Fibroblast of skin of right quadriceps (primary cell): ENCODE results near the gene LAMA5.

Experiments
- DNase-seq: peaks from one replicate; pipeline ENCODE4 v3.0.0-alpha.2; 2013

LAMA5 gene, protein sequence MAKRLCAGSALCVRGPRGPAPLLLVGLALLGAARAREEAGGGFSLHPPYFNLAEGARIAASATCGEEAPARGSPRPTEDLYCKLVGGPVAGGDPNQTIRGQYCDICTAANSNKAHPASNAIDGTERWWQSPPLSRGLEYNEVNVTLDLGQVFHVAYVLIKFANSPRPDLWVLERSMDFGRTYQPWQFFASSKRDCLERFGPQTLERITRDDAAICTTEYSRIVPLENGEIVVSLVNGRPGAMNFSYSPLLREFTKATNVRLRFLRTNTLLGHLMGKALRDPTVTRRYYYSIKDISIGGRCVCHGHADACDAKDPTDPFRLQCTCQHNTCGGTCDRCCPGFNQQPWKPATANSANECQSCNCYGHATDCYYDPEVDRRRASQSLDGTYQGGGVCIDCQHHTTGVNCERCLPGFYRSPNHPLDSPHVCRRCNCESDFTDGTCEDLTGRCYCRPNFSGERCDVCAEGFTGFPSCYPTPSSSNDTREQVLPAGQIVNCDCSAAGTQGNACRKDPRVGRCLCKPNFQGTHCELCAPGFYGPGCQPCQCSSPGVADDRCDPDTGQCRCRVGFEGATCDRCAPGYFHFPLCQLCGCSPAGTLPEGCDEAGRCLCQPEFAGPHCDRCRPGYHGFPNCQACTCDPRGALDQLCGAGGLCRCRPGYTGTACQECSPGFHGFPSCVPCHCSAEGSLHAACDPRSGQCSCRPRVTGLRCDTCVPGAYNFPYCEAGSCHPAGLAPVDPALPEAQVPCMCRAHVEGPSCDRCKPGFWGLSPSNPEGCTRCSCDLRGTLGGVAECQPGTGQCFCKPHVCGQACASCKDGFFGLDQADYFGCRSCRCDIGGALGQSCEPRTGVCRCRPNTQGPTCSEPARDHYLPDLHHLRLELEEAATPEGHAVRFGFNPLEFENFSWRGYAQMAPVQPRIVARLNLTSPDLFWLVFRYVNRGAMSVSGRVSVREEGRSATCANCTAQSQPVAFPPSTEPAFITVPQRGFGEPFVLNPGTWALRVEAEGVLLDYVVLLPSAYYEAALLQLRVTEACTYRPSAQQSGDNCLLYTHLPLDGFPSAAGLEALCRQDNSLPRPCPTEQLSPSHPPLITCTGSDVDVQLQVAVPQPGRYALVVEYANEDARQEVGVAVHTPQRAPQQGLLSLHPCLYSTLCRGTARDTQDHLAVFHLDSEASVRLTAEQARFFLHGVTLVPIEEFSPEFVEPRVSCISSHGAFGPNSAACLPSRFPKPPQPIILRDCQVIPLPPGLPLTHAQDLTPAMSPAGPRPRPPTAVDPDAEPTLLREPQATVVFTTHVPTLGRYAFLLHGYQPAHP (N-terminal part only)

DNA sequence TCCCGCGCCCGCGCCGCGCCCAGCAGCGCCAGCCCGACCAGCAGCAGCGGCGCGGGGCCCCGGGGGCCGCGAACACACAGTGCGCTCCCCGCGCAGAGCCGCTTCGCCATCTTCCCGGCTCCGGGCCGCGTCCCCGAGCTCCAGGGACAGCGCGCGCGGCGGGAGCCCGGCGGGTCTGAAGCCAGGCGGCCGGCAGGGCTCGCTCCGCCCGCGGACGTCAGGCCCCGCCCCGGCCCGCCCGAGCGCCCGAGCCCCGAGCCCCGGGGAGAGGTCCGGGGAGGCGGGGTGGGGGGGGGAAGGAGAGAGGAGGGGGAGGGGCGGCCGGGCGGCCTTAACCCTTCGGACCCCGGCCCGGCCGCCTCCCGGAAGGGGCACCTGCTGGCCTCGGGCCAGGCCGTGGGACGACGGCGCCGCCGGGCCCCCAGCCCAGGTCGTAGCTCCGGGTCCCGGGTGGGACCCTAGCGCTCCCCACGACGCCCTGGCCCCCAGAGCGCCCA lies at the start of gene LAMA5:
Gene LAMA5 (minus strand): TSS at position 177 of the 497 bp plus-strand sequence. CDS start 67 bp downstream, at position 110.
- DNase-seq, result no peak

DNA sequence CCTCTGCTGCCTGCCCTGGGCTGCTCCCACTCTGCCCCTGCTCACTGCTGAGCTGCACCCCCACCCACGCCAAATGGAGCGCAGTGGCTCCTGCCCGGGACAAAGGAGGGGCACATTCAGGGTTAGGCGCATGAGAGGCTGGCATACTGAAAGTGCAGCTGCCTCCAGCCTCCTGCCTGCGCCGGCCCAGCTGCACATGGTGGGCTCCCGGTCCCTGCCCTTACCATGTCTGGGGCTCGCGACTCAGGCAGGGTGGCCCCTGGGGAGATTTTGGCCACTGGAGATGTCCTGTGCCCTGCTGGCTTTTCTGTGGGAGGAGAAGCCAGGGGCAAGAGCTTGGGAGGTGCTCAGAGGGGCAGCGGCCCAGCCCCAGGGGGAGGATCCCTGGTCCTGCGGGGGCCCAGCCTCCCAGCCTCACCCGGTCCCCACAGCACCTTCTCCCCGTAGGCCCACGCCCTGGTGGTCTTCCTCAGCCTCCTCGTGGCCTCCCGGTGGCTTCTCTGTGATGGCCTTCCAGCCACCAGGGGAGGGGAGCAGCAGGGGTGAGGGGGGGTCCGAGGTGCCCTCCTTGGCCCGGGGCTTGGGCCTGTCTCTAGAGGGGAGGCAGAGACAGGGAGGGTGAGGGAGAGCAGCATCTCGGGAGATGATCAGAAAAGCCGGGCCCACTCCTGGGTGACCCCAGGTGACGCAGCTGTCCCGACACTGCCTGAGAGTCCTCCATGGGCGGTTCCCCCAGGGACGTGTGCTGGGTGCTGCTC lies 48.4 kb upstream of the LAMA5 start:
- no peak for DNase-seq

DNA sequence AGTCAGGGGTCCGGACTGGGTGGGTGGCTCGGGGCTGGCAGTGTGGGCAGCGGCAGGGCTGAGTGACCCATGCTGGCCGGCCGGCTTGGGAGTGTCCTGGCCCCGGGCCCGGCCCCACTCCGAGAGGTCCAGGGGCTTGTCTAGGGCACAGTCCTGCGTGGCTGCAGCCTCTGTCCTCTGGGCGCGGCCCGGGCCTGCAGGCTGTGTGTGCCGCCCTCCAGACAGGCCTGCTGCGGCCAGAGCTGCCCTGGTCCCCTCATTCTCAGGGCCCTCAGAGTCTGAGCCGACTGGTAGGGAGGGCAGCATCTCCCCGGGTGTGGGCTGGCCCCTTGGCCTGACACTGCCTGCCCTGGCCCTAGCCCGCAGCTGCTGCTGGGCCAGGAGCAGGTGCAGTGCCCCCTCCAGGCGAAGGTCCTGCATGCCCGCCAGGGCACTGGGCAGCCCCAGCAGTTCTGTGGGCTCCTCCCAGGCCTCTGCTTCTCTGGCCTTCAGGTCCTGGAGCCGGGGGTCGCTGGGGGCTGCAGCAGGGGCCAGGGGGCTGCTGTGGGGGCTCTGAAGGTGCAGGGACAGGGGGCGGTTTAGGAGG lies 46.9 kb upstream of the LAMA5 start:
- no peak for DNase-seq

DNA sequence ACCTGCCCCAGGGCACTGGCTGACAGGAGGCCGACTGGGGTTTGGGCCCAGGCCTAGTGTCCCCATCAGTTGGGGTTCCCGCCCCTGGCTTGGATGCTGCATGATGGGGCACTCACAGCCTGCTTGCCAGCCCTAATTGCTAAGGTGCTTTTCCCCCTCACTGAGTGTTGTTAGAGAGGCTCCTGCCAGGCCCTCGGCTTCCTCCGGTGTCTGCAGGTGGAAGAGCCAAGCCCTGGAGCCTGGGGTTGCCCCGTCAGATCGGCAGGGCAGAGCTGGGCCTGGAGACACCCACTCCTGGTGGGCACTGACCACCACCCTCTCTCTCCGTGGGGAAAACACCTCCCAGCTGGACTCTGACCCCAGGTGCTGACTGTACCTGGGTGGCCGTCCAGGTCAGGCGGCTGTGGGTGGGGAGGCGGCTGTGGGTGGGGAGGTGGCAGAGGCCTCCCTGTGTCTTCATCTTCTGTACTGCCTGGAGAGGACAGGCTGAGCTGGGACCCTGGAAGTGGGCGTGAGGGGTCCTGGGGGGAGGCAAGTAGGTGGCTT lies 46.0 kb upstream of the LAMA5 start:
- DNase-seq, result no peak

DNA sequence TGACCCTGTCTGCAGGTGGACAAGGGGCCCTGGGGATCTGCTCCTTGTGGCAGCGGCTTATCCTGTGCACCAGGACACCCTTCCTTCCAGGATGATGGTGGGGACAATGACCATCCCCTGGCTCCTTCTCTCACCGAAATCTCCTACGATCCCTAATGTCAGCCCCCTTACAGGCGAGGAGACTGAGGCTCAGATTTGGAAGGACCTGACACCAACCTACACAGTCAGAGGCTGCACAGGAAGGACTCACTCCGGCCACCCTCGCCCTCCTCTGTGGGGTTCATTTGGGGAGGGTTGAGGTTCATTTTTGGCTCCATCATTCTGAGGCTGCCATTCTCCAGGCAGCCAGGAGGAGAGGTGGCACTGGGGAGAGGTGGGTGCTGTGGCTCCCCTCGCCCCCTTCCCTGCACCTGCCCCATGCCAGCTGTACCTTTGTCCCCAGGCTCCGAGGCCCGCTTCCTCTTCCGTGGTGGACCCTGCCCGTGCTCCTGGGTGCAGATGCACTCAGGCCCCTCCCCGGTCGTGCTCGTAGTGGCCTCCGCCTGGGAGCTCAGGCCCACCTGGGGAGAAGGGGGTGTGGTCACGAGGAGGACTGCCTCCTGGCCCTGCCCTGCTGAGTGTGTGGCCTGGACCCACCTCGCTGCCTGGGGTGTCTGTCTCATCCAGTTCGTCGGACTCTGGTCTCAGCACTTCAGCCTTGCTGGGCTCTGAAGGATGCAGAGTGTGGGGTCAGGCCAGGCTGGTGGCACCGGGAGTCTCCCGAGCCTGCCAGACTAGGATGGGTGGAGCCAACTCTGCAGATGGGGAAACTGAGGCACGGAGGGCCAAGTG lies 45.3 kb upstream of the LAMA5 start:
- DNase-seq, result no peak

DNA sequence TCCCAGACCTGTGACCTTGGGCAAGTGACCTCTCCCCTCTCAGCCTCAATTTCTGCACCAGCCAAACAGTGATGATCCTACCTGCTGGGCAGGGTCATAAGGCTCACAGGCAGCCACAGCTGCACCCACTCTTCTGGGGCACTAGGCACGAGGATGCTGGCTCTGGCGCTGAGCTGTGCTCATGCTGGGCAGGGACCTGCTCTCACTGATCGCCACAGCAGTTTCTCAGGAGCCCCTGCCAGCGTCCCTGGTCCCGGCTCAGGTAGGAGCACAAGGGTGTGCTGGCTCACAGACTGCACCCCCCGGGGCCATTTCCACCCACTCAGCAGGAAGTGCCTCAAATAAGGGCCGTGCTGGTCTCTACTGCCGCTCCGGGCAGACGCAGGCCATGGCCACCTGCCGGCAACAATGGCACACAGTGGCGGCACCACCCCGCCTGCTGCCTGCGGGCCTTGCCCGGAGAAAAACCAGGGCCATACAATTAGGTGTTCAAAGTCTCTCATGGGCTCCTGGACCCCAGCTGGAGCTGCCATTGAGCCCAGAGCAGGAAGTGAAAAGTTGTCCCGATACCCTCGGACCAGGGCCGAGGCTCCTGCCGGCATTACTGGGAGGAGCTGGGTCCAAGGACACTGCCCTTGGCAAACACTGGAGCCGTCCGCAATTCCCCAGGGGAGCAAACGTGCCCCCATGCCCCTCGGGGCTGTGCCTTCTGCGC lies 44.5 kb upstream of the LAMA5 start:
- no peak for DNase-seq

DNA sequence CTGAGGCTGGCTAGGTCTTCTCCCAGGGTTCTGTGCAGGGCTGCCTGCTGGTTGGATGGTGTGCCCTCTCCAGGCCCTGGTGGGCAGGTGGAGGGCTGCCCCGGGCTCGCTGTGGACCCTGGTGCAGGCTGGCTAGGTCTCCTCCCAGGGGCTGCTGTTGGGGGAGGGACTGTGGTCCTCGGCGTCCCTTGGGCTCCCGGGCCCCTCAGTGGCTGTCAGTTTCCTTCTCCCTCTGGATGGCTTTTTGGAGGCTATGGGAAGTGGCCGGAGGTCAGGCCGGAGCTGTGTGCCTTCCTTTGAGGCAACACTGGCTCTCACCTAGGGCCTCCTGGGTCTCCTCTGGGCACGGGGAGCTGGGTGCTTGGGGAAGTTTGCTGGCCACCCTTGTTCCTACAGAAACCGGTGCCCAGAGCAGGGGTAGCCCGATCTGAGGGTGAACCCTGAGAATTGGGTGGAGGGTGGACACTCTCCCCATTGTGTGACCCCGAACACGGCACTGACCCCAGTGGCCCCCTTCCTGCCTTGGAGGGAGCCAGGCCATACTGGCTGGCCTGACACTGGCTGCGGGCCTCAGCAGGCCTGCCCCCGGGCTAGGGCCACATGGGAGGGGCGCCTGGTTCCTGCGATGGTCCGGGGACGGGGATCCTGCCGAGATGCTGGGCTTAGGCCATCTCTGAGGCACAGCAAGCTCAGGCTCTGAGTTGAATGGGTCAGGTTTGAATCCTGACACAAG lies 43.8 kb upstream of the LAMA5 start:
- no peak for DNase-seq

DNA sequence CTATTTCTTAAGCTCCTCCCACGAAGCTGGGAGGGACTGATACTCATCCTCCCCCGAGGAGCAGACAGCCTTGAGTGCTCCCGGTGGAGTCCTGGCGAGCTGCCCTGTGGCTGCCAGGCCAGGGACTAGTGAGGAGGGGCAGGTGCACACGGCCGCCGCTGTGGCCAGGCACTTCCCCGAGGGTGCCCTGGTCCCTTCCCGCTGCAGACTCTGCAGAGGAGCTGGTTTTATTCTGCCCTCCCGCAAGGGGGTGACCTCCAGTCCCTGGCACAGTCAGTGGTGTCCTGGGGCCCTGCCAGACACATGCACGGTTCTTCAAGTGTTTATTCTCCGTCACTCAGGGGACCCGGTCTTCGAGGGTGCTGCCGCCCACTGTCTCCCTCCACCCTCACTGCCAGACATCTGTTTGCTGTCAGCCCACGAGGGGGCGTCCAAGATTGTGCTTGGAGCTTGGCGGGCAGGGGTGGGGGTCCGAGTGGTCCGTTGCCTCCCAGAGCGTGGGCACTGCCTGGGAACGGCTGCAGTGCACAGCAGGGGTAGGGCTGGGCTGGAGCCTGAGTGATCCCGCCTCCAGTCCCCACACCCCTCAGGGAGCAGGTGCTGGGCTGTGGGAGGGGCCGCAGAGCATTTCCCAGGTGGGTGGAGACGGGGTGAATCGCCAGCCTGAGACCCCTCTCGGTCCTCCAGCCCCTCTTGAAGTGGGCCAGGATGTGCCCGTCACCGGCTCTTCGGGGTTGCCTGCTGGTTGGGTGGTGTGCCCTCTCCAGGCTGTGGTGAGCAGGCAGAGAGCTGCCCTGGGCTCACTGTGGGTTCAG lies 43.0 kb upstream of the LAMA5 start:
- no peak for DNase-seq

DNA sequence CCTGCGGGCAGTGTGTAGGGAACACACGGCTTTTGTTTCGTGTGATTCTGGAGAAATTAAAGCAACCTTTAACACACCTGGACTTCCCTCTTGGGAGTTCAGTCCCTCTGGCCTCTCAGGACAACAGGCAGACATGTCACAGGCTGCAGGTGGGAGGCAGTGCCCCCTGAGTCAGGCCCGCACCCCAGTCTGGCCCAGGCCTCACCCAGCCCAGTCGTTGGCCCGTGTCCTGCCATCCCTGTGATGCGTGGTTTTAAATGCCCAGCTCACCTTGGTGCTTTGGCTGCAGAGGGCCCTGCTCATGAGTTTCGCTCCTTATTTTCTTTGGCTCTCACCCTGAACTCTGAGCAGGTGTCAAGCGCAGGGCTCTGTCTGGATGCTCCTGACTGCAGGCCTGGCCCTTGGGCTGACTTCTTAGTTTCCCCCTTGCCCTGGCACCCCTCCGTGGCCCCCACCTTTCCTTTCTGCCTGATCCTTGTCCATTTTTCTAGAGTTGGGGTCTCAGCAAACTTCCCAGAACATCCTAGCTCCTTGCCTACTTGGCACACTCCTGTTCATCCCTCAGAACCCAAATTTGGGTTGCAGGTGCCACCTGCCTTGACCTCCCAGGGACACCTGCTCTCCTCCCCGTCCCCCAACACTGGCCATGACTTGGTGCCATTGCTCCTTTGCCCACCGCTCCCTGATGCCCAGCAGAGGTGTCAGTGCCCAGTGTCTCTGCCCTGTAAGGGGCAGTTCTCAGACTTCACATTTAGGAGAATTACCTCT lies 42.2 kb upstream of the LAMA5 start:
- DNase-seq, result no peak

DNA sequence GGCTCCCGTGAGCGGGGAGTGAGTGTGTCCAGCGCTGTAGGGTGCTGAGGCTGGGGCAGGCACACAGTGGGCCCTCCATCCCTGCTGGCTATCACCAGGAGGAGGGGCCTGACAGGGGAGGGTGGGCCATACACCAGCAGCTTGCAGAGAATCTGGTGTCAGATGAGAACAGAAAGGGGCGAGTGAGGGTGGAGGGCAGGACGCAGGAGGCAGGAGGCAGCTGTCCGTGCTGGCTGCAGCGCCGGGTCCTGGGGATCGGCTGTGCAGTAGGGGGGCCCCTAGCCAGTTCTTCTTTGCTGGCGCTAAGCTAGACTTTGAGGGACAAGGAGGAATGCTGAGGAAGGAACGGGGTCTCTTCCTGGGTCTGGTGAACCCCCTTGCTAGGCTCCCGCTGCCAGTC lies 41.5 kb upstream of the LAMA5 start:
- no peak for DNase-seq

DNA sequence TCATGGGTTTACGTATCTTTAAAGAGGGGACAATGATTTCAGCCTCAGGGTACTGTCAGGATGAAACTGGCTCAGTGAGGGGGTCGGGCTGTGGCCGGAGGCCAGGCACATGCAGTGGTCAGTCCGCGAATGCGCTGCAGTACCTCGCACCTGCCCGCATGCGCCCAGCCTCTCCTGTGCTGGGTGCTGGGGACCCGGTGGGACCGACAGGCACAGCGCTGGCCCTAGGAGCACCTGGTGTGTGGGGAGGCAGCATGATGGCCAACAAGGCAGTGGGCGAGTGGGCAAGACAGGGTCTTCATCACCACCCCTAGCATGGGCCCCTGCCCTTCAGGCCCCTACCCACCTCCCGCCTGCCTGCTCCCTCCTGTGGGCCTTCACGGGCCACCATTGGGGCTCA lies 40.9 kb upstream of the LAMA5 start:
- DNase-seq, result no peak

DNA sequence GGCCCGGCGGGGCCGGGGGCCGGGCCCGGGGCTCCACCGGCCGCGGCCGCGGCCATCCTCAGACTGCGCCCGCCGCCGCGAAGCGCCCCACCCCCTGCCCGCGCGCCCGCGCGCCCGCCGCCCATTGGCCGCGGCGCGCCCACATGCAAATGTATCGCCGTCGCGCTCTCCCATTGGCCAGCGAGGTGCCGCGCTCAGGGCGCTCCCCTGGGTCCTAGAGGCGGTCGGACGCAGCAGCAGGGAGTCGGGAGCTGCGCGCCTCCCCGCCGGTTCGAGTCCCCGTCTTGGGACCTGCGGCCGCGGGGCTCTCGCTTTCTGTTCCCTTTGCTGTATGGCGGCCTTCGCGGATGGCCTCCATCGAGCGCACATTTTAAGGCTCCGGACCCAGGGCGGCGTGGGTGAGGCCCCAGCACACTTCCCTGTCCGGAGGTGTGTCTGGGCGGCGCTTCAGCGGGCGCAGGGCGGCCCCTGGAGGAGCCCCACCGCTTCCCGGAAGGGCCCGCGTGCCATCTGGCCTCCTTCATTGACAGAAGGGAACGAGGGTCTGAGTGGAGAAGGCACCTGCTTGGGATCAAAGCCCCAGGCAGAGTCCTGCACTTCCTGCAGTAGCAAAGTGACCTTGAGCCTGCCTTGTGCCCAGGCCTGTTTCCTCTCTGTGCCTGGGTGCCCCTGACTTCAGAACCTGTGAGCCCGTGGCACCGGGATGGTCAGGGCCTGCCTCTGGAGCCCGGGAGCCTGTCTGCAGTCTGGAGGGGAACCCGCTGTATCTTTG lies 40.3 kb upstream of the LAMA5 start, which contains the start of gene CABLES2:
Gene CABLES2 (minus strand): TSS at position 65 of the 772 bp plus-strand sequence. CDS start 9 bp downstream, at position 56.
- DNase-seq, result peak; percentile 92

DNA sequence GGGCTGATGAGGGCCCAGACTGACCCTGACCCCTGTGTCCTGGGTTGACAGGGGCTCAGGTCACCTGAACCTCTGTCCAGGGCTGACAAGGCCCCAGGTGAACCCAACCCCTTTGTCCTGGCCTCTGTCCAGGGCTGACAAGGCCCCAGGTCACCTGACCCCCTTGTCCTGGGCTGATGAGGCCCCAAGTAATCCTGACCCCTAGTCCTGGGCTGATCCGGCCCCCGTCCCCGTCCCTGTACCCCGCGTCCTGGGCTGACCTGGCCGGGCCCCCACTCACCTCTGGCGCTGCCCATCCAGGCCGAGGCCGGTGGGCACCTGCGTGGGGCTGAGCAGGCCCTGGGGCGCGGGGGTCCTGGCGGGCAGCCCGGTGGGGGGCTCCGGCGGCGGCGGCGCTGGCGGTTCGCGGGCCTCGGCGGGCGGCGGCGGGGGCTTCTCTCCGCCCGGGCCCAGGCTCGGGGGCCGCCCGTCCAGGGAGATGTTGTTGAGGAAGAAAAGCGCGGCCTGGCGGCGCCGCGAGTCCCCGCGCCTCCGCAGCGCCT lies 39.6 kb upstream of the LAMA5 start:
- DNase-seq, result no peak

DNA sequence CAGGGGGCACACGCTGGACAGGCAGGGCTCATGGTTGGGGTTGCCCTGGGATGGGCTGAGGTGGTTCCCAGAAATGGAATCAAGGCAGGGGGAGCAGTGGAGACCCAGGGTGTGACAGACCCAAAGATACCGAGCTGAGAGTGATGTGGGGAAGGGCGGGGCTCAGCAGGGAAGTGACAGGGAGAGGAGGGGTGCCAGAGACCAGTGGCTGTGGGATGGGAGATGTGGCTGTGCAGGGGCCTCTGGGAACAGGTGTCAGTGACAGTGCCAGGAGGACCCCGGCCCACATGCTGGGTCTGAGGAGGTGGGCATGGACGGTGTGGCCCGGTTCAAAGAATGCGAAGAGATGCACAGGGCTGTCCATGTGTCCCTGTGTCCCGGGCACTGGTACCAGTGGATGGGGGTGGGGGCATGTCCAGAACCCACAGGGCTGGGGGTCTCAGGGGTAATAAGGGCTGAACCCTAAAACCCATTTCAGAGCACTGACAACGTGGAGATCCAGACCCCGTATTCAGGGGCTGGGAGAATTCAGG lies 38.9 kb upstream of the LAMA5 start:
- DNase-seq, result no peak

DNA sequence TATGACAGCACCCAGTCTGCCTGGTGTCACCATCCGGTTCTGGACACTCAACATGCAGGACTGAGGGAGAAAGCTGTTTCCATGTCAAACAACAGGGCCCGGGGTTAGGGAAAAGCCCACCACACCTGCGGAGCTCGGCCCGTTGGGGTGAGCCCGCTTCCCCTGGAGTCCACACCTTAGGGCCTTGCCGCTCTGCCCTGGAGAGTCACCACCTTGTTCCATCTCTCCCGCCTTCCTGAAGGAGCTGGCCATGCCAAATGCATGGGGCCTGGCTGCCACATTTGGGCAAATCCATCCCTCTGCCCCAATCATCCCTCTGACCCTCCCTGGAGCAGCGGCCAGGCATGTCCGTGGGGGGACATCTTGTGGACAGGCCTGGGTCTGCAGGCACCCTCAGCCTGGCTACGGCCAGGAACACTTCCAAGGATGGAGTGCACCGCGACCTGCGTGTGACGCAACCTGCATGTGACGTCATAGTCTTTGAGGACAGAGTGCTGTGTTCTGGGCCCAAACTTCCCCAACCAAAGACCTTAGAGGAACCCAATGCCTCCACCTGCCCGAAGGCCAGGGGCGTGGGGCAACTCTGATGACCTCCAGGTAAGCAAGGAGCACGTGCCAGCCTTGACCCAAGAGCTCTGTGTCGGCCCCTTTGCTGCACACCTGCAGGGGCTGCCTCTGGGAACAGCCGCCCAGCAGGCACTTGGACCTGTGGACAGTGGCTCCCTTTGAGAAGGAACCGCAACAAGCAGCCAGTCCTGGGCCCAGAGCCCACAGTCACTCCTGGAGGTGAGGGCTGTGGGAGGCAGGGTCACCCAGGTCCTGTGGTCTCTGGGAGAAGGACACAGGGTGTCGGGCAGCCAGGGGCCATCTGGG lies 38.2 kb upstream of the LAMA5 start:
- peak; percentile 23 for DNase-seq
